ENCODE data around the gene GORAB.

The GORAB gene

GRCh38 chr1:170531758-170532657 lies at the start of gene GORAB:
Gene GORAB (plus strand): TSS chr1:170532166. CDS start chr1:170532224, 58 bp downstream.
- DNase-seq (ENCODE audit: low spot score), result peak; percentile 97

GRCh38 chr1:170483051-170483450 lies 48.9 kb upstream of the GORAB start:
- no peak for DNase-seq (ENCODE audit: low spot score)

DNA sequence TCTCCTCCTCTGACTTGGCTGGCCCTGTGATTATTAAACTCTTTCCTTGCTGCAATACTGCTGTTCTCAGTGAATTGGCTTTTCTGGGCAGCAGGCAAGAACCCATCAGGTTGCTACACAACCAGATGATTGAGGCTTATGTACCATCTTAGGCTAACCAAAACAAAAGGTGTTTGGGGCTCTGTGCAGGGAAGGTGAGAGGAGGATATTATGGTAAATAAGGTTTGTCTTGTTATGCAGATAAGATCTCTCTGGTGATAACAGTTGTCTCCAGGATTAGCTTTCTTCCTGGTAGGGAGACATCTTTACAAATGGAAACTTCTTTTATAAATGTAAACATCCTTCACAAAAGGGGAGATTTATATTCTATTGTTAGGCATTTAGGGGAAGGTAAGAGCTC lies 44.5 kb upstream of the GORAB start:
- no peak for DNase-seq (ENCODE audit: low spot score)

DNA sequence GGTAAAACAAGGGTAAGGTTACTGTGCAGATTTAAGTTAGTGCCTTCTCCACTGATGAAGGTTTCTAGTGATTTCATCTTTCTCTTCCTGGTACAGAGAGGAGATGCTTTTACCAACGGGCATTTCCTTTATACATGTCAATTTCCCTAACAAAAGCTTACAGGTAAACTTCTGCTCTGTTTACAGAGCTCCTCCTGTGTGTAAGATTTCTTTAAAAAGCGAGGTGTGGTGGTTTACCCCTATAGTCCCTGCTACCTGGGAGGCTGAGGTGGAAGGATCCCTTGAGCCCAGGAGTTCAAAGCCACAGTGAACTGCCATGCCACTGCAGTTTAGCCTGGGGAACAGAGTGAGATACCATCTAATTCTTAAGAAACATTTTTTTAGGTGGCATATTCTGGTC lies 40.7 kb upstream of the GORAB start:
- no peak for DNase-seq (ENCODE audit: low spot score)

DNA sequence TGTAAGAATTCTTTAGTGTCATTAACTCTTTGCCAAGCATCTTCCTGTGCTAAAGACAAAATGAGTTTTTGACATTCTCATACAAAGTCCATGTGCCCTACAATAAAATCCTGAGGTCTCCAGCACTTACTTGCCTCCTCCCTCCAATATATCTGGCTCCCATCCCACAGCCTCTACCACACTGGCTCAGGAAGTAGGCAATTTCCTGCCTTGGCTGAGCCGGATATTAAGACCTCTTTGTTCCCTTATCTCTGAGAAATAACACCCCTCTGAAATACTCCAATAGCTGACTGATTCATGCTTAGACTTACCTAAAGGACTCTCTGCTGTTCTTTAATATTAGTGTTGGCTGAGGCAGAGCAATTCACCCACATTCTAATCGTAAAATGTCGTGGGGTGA lies 37.6 kb upstream of the GORAB start:
- DNase-seq (ENCODE audit: low spot score), result peak; percentile 92

GRCh38 chr1:170495006-170495405 lies 37.0 kb upstream of the GORAB start:
- DNase-seq (ENCODE audit: low spot score), result peak; percentile 89

GRCh38 chr1:170498876-170499275 lies 33.1 kb upstream of the GORAB start:
- DNase-seq (ENCODE audit: low spot score), result no peak

- no peak for DNase-seq (ENCODE audit: low spot score)
These were observed 28.3 kb upstream of the GORAB start for GRCh38 chr1:170503665-170504064.

DNA sequence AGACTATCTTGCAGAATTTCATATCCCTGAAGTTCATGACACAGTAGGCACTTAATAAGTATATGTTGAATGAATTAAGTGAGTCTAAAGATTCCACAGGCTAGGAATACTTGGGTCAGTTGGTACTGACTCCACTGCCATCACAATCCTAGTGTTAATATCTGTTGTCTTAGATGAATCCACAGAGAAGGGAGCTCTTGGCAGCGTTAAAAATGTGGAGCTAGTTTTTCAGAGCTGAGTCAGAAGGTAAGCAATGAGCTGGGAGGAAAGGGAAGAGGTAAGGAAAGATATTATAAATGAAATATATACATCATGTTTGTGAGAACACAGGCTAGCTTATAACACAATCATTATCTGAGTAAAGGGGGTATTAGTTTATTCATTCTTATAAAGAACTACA lies 21.8 kb upstream of the GORAB start:
- no peak for DNase-seq (ENCODE audit: low spot score)

DNA sequence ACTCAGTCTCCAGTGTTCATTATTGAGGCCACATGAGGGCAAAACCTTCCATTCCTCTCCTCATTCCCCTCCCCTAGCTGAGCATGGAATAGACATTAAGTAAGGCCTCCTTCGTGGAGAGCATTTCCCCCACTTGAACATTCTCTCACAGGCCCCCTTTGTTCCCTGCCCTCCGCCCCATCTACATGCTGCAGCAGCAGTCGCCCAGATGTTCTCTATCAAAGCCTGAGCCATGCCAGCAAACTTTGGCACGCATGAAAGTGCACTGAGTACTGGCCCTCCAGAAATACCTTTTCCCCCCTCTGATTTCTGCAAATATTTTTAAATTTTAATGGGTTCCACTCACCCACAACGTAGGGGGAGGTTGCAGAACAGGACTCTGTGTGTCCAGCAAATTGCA lies 20.9 kb upstream of the GORAB start:
- no peak for DNase-seq (ENCODE audit: low spot score)

GRCh38 chr1:170513138-170513537 lies 18.8 kb upstream of the GORAB start:
- DNase-seq (ENCODE audit: low spot score), result no peak

DNA sequence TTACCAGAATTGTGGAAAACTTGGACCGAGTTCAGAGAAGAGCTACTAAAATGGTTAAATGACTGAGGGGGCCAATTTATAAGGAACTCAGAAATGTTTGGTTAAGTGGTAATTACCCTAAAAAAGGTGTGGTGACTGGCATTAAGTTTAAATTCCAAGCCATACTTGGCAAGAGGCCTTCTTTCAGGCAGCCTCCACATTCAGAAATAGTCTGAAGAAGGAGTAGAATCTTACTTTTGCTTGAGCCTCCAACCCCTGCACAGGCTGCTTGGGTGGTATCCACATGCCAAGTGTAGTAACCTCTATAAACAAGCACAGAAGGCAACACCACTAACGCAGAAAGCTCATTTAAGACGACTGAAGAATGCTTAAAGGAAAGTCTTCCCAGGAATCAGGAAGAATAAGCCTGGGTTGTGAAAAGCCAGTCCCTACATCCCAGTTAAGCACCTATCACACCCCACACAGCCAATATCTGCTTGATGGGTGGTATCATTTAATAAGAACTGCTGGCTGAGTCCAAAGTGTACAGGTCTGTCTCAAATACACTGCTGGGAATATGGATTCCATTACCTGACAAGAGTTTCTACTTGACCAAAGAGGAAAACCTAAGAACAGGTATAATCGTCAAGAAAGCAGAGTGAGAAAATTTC lies 13.7 kb upstream of the GORAB start:
- no peak for DNase-seq (ENCODE audit: low spot score)

- DNase-seq (ENCODE audit: low spot score), result peak; percentile 93
These were observed 13.0 kb upstream of the GORAB start for GRCh38 chr1:170518965-170519364.

GRCh38 chr1:170520601-170521000 lies 11.4 kb upstream of the GORAB start:
- peak; percentile 46 for DNase-seq (ENCODE audit: low spot score)

GRCh38 chr1:170521818-170522217 lies 10.1 kb upstream of the GORAB start:
- DNase-seq (ENCODE audit: low spot score), result no peak

DNA sequence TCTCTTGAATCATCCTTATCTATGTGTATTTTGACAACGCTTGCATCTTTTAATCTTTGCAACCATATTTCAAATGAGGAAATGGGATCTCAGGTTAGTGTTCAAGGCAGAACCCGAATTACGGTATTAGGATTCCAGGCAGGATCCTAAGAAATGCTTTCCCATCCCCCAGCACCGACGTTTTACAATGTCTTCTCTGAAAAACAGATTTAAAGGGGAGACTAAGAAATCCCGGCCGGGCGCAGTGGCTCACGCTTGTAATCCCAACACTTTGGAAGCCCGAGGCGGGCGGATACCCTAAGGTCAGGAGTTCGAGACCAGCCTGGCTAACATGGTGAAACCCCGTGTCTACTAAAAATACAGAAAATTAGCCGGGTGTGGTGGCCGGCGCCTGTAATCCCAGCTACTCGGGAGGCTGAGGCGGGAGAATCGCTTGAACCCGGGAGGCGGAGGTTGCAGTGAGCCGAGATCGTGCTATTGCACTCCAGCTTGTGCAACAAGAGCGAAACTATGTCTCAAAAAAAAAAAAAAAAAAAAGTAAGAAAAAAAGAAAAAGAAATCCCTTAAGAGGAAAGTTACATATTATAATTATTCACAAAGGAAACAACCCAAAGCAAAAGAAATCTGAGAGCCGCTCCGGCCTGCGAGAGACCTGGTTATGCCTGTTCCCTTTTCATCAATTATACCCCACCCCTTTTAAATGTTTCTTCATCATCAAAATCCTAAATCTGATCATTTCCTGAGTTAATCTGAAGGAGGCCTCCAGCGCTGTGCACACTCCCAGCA lies 801 bp upstream of the GORAB start:
- no peak for DNase-seq (ENCODE audit: low spot score)

DNA sequence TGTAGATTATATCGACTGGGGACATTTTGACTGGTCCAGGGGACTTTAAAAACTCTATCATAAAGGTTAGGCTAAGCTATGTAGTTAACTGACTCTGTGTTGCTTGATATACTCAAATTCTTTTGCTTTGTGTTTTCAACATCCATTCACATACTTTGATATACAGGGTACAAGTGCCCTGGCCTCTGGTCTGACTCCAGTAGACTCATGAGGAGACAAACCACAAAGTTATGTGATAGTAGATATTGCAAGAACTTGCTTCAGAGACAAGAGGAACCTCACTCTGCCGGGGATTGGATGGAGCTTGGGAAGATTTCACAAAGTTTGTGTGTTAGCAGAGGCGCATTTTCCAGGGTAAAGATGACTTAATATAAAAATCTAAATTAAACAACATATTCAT lies 1.3 kb downstream of the GORAB start:
- DNase-seq (ENCODE audit: low spot score), result no peak

DNA sequence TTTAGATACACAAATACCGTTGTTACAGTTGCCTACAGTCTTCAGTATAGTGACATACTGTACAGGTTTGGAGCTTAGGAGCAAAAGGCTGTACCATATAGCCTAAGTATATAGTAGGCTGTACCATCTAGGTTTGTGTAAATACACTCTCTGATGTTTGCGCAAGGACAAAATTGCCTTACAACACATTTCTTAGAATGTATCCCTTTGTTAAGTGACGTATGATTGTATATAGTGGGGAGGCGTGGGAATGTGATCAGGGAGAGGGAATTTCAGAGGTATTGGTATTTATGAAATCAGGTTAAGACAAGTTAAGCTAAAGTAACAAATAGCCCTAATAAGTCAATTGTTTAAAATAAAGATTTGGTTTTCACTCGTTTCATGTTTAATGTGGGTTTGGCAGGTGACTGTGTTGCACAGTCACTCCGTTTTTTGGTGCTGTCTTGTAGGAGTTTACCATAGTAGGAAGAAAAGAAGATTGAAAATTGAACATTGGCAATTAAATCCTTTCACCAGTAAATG lies 2.7 kb downstream of the GORAB start:
- no peak for DNase-seq (ENCODE audit: low spot score)

DNA sequence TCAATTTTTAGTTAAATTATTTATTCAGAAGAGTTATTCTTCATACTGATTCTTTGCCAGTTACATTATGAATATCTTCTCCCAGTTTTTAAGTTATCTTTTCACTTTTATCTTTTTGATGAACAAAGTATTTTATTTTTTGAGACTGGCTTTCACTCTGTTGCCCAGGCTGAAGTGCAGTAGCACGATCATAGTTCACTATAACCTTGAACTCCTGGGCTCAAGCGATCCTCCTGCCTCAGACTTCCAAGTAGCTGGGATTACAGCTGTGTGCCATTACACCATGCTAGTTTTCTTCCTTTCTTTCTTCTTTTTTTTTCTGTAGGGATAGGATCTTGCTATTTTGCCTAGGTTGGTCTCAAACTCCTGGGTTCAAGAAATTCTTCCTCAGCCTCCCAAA lies 3.5 kb downstream of the GORAB start:
- DNase-seq (ENCODE audit: low spot score), result no peak

DNA sequence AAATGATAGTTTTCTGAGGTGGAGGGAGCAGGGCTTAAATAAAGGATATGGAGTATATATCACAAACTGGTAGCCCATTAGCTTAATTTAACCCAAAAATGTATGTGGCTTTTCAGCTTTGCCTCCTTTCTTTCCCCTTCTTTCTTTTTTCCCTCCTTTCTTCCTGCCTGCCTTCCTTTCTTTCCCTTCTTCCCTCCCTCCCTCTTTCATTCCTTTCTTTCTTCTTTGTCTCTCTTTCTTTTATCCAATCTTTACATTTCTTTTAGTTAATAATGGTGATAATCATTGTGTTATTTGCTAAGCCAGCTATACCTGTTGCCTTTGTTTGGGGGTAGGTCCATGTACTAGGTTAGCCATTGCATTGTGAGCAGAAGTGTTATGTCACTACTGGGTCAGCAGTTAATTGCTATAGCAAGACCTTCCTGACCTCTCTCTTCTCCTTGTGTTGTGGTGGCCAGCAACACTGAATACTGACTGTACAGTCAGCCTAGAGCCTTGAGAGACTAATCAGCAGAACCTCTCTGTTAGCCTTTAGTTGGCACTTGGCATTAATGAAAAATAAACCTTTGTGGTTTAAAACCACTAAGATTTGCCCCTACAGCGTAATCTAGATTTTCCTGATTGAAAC lies 5.1 kb downstream of the GORAB start:
- no peak for DNase-seq (ENCODE audit: low spot score)

DNA sequence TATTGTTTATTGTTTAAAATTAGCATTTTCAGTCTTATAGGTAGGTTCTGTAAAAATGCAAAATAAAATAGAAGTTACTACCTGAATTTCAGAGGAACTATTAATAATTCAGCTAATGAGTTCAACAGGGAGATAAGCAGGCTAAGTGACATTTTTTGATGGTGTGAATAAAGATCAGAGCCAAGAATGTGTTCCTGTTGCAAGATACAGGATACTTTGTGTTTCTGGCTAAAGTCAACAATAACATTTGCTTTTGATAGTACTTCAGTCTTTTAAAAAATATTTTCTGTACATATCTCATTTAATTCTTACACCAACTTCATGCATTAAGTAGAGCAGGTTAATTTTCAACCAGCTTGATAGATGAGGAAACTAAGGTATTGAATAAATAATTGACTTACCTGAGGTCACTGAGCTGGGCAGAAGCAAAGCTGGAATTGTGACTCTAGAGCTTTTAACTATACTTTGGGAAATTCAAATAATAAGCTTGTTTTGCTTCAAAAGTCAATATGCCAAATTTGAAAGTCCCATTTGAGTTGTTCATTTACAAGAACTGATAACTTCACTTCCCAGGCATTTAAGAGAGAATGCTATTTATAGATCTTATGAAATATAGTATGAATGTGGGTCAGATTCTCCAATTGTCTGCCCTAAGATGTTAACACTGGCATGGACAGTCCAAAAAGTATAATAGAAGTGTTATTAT lies 6.0 kb downstream of the GORAB start:
- no peak for DNase-seq (ENCODE audit: low spot score)
